Trophoblast cell (in vitro differentiated cells and primary cell): ENCODE measurements around the gene SEMA4G.
"Not testable (repeated sequence)": the region's sequence is repeated elsewhere in the genome, so short reads cannot be mapped to it uniquely, and the experiment has no call there.

Source experiments
- DNase-seq, 2 donors: peaks; one replicate each; pipeline ENCODE4 v3.0.0-alpha.2; 2016
- H2AFZ ChIP-seq: 2 replicates; pipeline ENCODE4 v1.6.1; 2013; ENCODE audit warnings: low read length, moderate library complexity, mild to moderate bottlenecking; ENCODE audit not compliant: insufficient read depth, poor library complexity
- H2AK5ac ChIP-seq: 2 replicates; pipeline ENCODE4 v1.6.1; 2013; ENCODE audit warnings: mild to moderate bottlenecking, low read length
- H2BK120ac ChIP-seq: 2 replicates; pipeline ENCODE4 v1.6.1; 2013; ENCODE audit warnings: low read length, mild to moderate bottlenecking, moderate library complexity; ENCODE audit not compliant: insufficient read depth, poor library complexity
- H2BK12ac ChIP-seq: 2 replicates; pipeline ENCODE4 v1.6.1; 2013; ENCODE audit warnings: mild to moderate bottlenecking, low read length, moderate library complexity
- H2BK5ac ChIP-seq: 2 replicates; pipeline ENCODE4 v1.6.1; 2013; ENCODE audit warnings: low read length, low read depth, moderate library complexity, mild to moderate bottlenecking; ENCODE audit not compliant: poor library complexity
- H3K14ac ChIP-seq: 2 replicates; pipeline ENCODE4 v1.6.1; 2013; ENCODE audit warnings: mild to moderate bottlenecking, low read length
- H3K18ac ChIP-seq: 2 replicates; pipeline ENCODE4 v1.6.1; 2013; ENCODE audit warnings: mild to moderate bottlenecking, low read length
- H3K23ac ChIP-seq: 2 replicates; pipeline ENCODE4 v1.6.1; 2013; ENCODE audit warnings: low read length
- H3K27ac ChIP-seq: 2 replicates; pipeline ENCODE4 v1.5.1; 2013; ENCODE audit warnings: low read depth, mild to moderate bottlenecking, inconsistent platforms, low read length, moderate library complexity
- H3K27me3 ChIP-seq: 2 replicates; pipeline ENCODE4 v1.6.1; 2013; ENCODE audit warnings: inconsistent platforms, mild to moderate bottlenecking, low read length, moderate library complexity; ENCODE audit not compliant: insufficient read depth
- H3K36me3 ChIP-seq, 2 experiments: 1 replicate in 1 of 2; 2 replicates in 1 of 2; pipeline ENCODE4 v1.6.1; 2013; ENCODE audit warnings: low read length in 2 of 2, mild to moderate bottlenecking in 2 of 2, moderate library complexity in 1 of 2; ENCODE audit not compliant: insufficient read depth in 2 of 2, control insufficient read depth in 1 of 2
- H3K4ac ChIP-seq: 2 replicates; pipeline ENCODE4 v1.6.1; 2013; ENCODE audit warnings: low read depth, mild to moderate bottlenecking, low read length, moderate library complexity
- H3K4me1 ChIP-seq, 2 experiments: 1 replicate in 1 of 2; 2 replicates in 1 of 2; pipeline ENCODE4 v1.6.1; 2013; ENCODE audit warnings: low read length in 2 of 2, mild to moderate bottlenecking in 2 of 2, moderate library complexity in 1 of 2; ENCODE audit not compliant: insufficient read depth in 2 of 2, control insufficient read depth in 1 of 2
- H3K4me2 ChIP-seq: 2 replicates; pipeline ENCODE4 v1.6.1; 2013; ENCODE audit warnings: inconsistent platforms, mild to moderate bottlenecking, low read length, moderate library complexity
- H3K4me3 ChIP-seq: 2 replicates; pipeline ENCODE4 v1.5.1; 2013; ENCODE audit warnings: mild to moderate bottlenecking, low read depth, low read length, inconsistent platforms
- H3K79me1 ChIP-seq: one replicate; pipeline ENCODE4 v1.6.1; 2013; ENCODE audit warnings: low read length
- H3K79me2 ChIP-seq: 2 replicates; pipeline ENCODE4 v1.6.1; 2013; ENCODE audit warnings: low read length, mild to moderate bottlenecking; ENCODE audit not compliant: control insufficient read depth, insufficient read depth, poor library complexity
- H3K9ac ChIP-seq: 2 replicates; pipeline ENCODE4 v1.6.1; 2013; ENCODE audit warnings: mild to moderate bottlenecking, low read length
- H3K9me3 ChIP-seq: 2 replicates; pipeline ENCODE4 v1.6.1; 2013; ENCODE audit warnings: low read depth, mild to moderate bottlenecking, control low read depth, inconsistent platforms, low read length; ENCODE audit not compliant: insufficient read depth
- H4K12ac ChIP-seq: 2 replicates; pipeline ENCODE4 v1.6.1; 2013; ENCODE audit warnings: low read depth, mild to moderate bottlenecking, low read length, moderate library complexity
- H4K8ac ChIP-seq: 2 replicates; pipeline ENCODE4 v1.6.1; 2013; ENCODE audit warnings: low read depth, mild to moderate bottlenecking, low read length, moderate library complexity
- H4K91ac ChIP-seq: one replicate; pipeline ENCODE4 v1.6.1; 2013; ENCODE audit warnings: low read depth, mild to moderate bottlenecking, low read length, moderate library complexity
- WGBS: extraction: QIAGEN DNeasy Blood & Tissue Kit; methylation state at CpG from one replicate; pipeline ENCODE4 v1.1.7; 2013; ENCODE audit warnings: missing lambda C conversion rate; ENCODE audit not compliant: insufficient read length, insufficient coverage; ENCODE audit errors: extremely low coverage; 5-methylcytosine and 5-hydroxymethylcytosine counted together

The SEMA4G gene

DNA sequence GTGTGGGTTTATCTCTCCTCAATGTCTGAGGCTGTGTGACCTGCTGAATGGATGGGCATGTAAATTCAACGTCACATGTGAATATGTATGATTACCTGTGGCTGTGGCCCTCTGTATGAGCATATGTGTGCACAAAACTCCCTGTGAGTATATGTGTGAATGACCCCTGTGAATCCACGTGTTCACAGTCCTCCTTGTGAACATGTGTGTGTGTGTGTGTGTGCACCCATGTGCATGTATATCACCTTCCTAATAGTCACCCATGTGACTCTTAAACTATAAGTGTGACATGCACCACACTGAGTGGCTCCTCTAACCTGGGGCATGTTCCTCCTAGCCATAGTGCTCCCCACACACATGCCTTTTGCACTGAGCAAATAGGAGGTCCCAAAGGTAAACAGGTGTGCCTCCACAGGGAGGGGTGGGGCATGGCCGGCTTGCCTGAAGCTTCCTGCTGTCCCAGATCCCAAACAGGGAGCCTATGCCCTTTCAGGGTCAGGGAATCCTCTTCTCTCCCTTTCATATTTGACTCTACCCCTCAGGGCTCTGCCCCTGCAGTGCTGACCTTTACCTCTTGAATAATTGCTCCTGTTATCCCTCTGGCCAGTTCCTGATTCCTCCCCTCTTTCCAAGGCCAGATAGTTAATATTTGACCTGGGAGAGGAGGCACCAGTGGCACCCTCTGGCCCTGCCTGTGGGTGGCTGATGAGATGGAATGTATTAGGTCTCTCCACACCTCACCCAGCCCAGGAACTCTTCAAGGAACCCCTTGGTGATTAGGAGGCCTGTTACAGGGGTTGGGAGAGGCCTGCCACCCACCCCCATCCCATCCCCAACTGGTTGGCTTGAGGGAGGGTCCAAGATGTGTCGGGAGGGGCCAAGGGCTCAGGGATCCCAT lies 1.9 kb downstream of the SEMA4G start:
- no peak overlapping the region for H2AK5ac ChIP-seq
- H4K8ac ChIP-seq: no peak overlapping the region
- H3K23ac ChIP-seq: no peak overlapping the region
- no peak overlapping the region for H3K9ac ChIP-seq
- H4K91ac ChIP-seq: no peak overlapping the region
- no peaks in the 10 kb centered on the region for H3K36me3 ChIP-seq
- H3K18ac ChIP-seq: no peak overlapping the region
- no peak overlapping the region for H3K4me2 ChIP-seq
- H3K4me1 ChIP-seq: peaks cover 8 to 10% of the 10 kb centered on the region in 2 experiments
- no peak overlapping the region for H3K4ac ChIP-seq
- H2AFZ ChIP-seq: no peak overlapping the region
- peaks cover 1% of the 10 kb centered on the region for H3K9me3 ChIP-seq
- H3K79me1 ChIP-seq: no peaks in the 10 kb centered on the region
- no peak overlapping the region for H2BK12ac ChIP-seq
- WGBS: no CpG with 5 or more reads among the region's 4 CpGs
- H3K27me3 ChIP-seq: no peaks in the 10 kb centered on the region
- H4K12ac ChIP-seq: no peak overlapping the region
- peaks cover 3% of the 10 kb centered on the region for H3K79me2 ChIP-seq
- H3K14ac ChIP-seq: no peak overlapping the region
- no peak for DNase-seq
- H3K4me3 ChIP-seq: no peak overlapping the region
- no peak overlapping the region for H2BK5ac ChIP-seq
- H2BK120ac ChIP-seq: no peak overlapping the region
- no peak overlapping the region for H3K27ac ChIP-seq

DNA sequence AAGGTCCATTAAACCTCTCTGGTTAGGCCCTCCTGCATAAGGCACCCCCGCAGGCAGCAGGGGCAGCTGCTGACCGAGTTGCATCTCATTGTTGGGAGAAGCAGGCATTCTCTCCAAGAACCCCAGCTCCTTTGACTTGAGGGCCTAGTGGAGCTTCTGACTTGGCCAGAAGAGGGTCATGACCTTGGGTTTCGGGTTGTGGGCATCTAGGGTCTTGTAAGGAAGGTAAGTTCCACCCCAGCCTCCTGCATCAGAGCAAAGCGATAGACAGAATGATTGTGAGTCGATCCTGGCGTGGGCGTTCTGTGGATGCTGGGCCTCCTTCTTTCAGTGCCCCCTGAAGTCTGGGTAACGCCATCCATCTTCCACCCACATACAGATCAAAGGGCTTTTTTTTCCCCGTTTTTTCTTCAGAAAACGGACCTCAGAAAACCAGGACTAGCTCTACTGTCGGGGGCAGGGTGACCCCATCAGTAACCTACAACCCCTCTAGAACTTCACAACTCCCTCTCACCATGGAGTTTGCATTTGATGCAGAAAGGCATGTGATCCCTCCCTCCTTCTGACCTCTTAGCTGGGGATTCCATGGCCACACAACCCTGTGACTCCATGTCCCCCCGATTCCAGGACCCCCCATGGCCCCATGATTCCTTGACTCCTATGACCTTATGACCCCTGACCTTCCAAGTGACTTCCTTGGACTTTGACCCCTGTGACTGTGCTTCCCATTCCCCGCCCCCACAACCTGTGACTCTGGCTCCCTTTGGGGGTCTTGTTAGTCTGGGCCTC lies 3.0 kb downstream of the SEMA4G start:
- Histone ChIP-seq H3K4me1 (peaks cover 4 to 15% of the 10 kb centered on the region in 2 experiments), H3K36me3 (no peaks in the 10 kb centered on the region), H3K9me3 (peaks cover 1% of the 10 kb centered on the region), H3K27ac (no peak overlapping the region), H3K79me2 (peaks cover 3% of the 10 kb centered on the region), H3K4me2 (no peak overlapping the region), H3K9ac (no peak overlapping the region), H2AFZ (no peak overlapping the region), H3K23ac (no peak overlapping the region), H3K4me3 (no peak overlapping the region), H2AK5ac (no peak overlapping the region), H4K12ac (no peak overlapping the region), H4K8ac (no peak overlapping the region), H4K91ac (no peak overlapping the region), H3K79me1 (no peaks in the 10 kb centered on the region), H2BK5ac (no peak overlapping the region), H3K4ac (no peak overlapping the region), H3K14ac (no peak overlapping the region), H3K18ac (no peak overlapping the region), H2BK12ac (no peak overlapping the region), H3K27me3 (no peaks in the 10 kb centered on the region), H2BK120ac (no peak overlapping the region)
- DNase-seq: no peak
- no CpG with 5 or more reads among the region's 13 CpGs for WGBS

GRCh38 chr10:100972904-100973535 lies 3.7 kb downstream of the SEMA4G start:
- H4K91ac ChIP-seq: no peak overlapping the region
- no peak overlapping the region for H3K18ac ChIP-seq
- no peaks in the 10 kb centered on the region for H3K27me3 ChIP-seq
- H3K27ac ChIP-seq: no peak overlapping the region
- H3K79me2 ChIP-seq: peaks cover 3% of the 10 kb centered on the region
- no peak overlapping the region for H2AFZ ChIP-seq
- H2BK120ac ChIP-seq: no peak overlapping the region
- WGBS: no CpG with 5 or more reads among the region's 6 CpGs
- no peak for DNase-seq
- no peak overlapping the region for H2BK12ac ChIP-seq
- H3K79me1 ChIP-seq: no peaks in the 10 kb centered on the region
- no peak overlapping the region for H3K4me2 ChIP-seq
- H3K9ac ChIP-seq: no peak overlapping the region
- H3K9me3 ChIP-seq: peaks cover 1% of the 10 kb centered on the region
- H2BK5ac ChIP-seq: no peak overlapping the region
- peaks cover 4 to 15% of the 10 kb centered on the region in 2 experiments for H3K4me1 ChIP-seq
- H3K14ac ChIP-seq: no peak overlapping the region
- H3K4me3 ChIP-seq: no peak overlapping the region
- no peak overlapping the region for H2AK5ac ChIP-seq
- no peaks in the 10 kb centered on the region for H3K36me3 ChIP-seq
- no peak overlapping the region for H4K8ac ChIP-seq
- H4K12ac ChIP-seq: no peak overlapping the region
- H3K4ac ChIP-seq: no peak overlapping the region
- H3K23ac ChIP-seq: no peak overlapping the region

- H3K4ac ChIP-seq, H3K4me3 ChIP-seq, H3K27ac ChIP-seq, H4K8ac ChIP-seq, H3K9ac ChIP-seq, H2BK12ac ChIP-seq, H4K91ac ChIP-seq, H2AK5ac ChIP-seq, H3K27me3 ChIP-seq, H2AFZ ChIP-seq, H3K18ac ChIP-seq, H3K23ac ChIP-seq, H4K12ac ChIP-seq, H3K9me3 ChIP-seq, H3K14ac ChIP-seq, H2BK120ac ChIP-seq, H3K4me2 ChIP-seq, H2BK5ac ChIP-seq, H3K4me1 ChIP-seq, DNase-seq, H3K79me2 ChIP-seq, H3K79me1 ChIP-seq: not testable (repeated sequence)
- H3K36me3 ChIP-seq: peaks cover 13 to 15% of the 10 kb centered on the region in 2 experiments
- no CpG with 5 or more reads among the region's 8 CpGs for WGBS
Observed at GRCh38 chr10:100975397-100975796, 6.1 kb downstream of the SEMA4G start.
